ENCODE data around the gene C11orf54.
"Not testable (repeated sequence)": the region's sequence is repeated elsewhere in the genome, so short reads cannot be mapped to it uniquely, and the experiment has no call there.

C11orf54 gene

GRCh38 chr11:93767018-93767417 is 25.5 kb downstream of the C11orf54 start:
- DNase-seq: no peak

GRCh38 chr11:93770160-93770559 is 28.7 kb downstream of the C11orf54 start:
- DNase-seq: no peak

- DNase-seq: no peak
Measured at GRCh38 chr11:93772123-93772522, 30.7 kb downstream of the C11orf54 start.

- no peak for DNase-seq
Measured at GRCh38 chr11:93773045-93773477, 31.6 kb downstream of the C11orf54 start.

GRCh38 chr11:93773601-93774200 is 32.2 kb downstream of the C11orf54 start:
- DNase-seq: no peak

GRCh38 chr11:93774560-93774959 is 33.1 kb downstream of the C11orf54 start:
- not testable (repeated sequence) for DNase-seq

- DNase-seq: no peak
Measured at GRCh38 chr11:93775289-93775688, 33.8 kb downstream of the C11orf54 start.

GRCh38 chr11:93783362-93783761 is 41.9 kb downstream of the C11orf54 start:
- no peak for DNase-seq

GRCh38 chr11:93783765-93784144 is 42.3 kb downstream of the C11orf54 start:
- no peak for DNase-seq

- DNase-seq: peak; percentile 92
Measured at GRCh38 chr11:93784145-93784934, 42.9 kb downstream of the C11orf54 start, which contains the start of gene MED17. MED17 (plus strand) TSS chr11:93784282; CDS start chr11:93784514, 232 bp downstream.

- no peak for DNase-seq
Measured at GRCh38 chr11:93784935-93785360, 43.5 kb downstream of the C11orf54 start.

- DNase-seq: no peak
Measured at GRCh38 chr11:93791493-93791892, 50.0 kb downstream of the C11orf54 start.

GRCh38 chr11:93796441-93797231 is 55.2 kb downstream of the C11orf54 start:
- DNase-seq: no peak

- DNase-seq: no peak
Measured at GRCh38 chr11:93801366-93801765, 59.9 kb downstream of the C11orf54 start.

- DNase-seq: no peak
Measured at GRCh38 chr11:93804879-93805278, 63.4 kb downstream of the C11orf54 start.

- DNase-seq: no peak
Measured at GRCh38 chr11:93807980-93808379, 66.5 kb downstream of the C11orf54 start.

GRCh38 chr11:93813974-93814373 is 72.5 kb downstream of the C11orf54 start:
- no peak for DNase-seq

Data from activated naive CD4-positive, alpha-beta T cell treated with anti-CD3 and anti-CD28 coated beads, Interleukin-2, amount 50 U/mL, for 16 hours (primary cell).